Loucy (cell line): ENCODE data around the gene MAP2K4.

Experiments
- H2AFZ ChIP-seq: fragments of 200-600 bp; sonication (generic); 2 replicates; pipeline ENCODE4 v1.6.0; 2016; ENCODE audit warnings: antibody characterized with exemption, mild to moderate bottlenecking, low read length, moderate library complexity
- H3F3A ChIP-seq: fragments of 200-600 bp; 2 replicates; pipeline ENCODE4 v1.6.0; 2016; ENCODE audit warnings: antibody characterized with exemption, low read depth, mild to moderate bottlenecking
- H3K27me3 ChIP-seq: fragments of 200-600 bp; sonication (generic); 2 replicates; pipeline ENCODE4 v1.6.1; 2014; ENCODE audit warnings: low read length, mild to moderate bottlenecking; ENCODE audit not compliant: insufficient read depth, poor library complexity, severe bottlenecking
- H3K36me3 ChIP-seq: fragments of 200-600 bp; sonication (generic); 2 replicates; pipeline ENCODE4 v1.6.1; 2016; ENCODE audit warnings: low read length; ENCODE audit not compliant: insufficient read depth
- H3K4me1 ChIP-seq: fragments of 200-600 bp; sonication (generic); 2 replicates; pipeline ENCODE4 v1.5.1; 2014; ENCODE audit warnings: low read length, mild to moderate bottlenecking; ENCODE audit not compliant: insufficient read depth, poor library complexity, severe bottlenecking
- H3K4me2 ChIP-seq: fragments of 200-600 bp; sonication (generic); 2 replicates; pipeline ENCODE4 v1.6.0; 2014; ENCODE audit warnings: antibody characterized with exemption, low read length, low read depth, mild to moderate bottlenecking; ENCODE audit not compliant: poor library complexity, severe bottlenecking
- H3K4me3 ChIP-seq: fragments of 200-600 bp; sonication (generic); 2 replicates; pipeline ENCODE4 v1.5.1; 2014; ENCODE audit warnings: low read length, mild to moderate bottlenecking, mixed read lengths; ENCODE audit not compliant: poor library complexity, severe bottlenecking
- H3K79me2 ChIP-seq: fragments of 200-600 bp; sonication (generic); 2 replicates; pipeline ENCODE4 v1.6.1; 2014; ENCODE audit warnings: low read length; ENCODE audit not compliant: insufficient read depth
- H3K9ac ChIP-seq: fragments of 200-600 bp; sonication (generic); 2 replicates; pipeline ENCODE4 v1.6.0; 2014; ENCODE audit warnings: mild to moderate bottlenecking, low read depth, low read length, moderate library complexity; ENCODE audit not compliant: poor library complexity, severe bottlenecking
- H3K9me2 ChIP-seq: fragments of 200-600 bp; sonication (generic); replicated peaks from 2 replicates; pipeline ENCODE4 v1.6.1; 2016; ENCODE audit warnings: low read depth, low read length, mixed read lengths
- H3K9me3 ChIP-seq: fragments of 200-600 bp; sonication (generic); 2 replicates; pipeline ENCODE4 v1.6.1; 2014; ENCODE audit warnings: mild to moderate bottlenecking, antibody characterized with exemption, low read length, low read depth; ENCODE audit not compliant: insufficient read depth
- H4K20me1 ChIP-seq: fragments of 200-600 bp; sonication (generic); 2 replicates; pipeline ENCODE4 v1.6.0; 2014; ENCODE audit warnings: antibody characterized with exemption, low read length, mild to moderate bottlenecking; ENCODE audit not compliant: insufficient read depth, poor library complexity, severe bottlenecking
- EZH2phosphoT487 ChIP-seq: fragments of 200-600 bp; IDR thresholded peaks from 2 replicates; pipeline ENCODE4 v1.6.1; 2018; ENCODE audit warnings: antibody characterized with exemption, mild to moderate bottlenecking, moderate library complexity, borderline replicate concordance
- TF ChIP-seq, protein P1 (sequence below): fragments of 200-600 bp; sonication (generic); conservative IDR thresholded peaks from 2 replicates; pipeline ENCODE4 v1.5.1; 2014; ENCODE audit warnings: mild to moderate bottlenecking, antibody characterized with exemption, low read length

The MAP2K4 gene

DNA sequence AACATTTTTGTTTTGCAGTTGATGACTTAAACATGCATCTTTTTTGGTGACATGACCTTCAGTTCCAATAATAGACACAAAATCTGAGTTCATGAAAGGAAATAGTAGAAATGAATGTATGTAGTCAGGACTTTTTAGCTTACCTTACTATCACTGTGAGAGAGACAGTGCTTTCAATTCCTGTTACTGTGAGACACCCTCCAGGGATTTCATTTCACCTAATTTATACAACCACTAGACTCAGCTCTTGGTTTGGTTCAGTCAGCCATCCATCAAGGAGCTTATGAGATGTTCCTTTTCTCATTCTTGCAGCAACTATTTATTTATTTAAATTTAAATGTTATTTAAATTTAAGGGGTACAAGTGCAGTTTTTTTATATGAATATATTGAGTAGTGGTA is 77.9 kb downstream of the MAP2K4 start:
- no peak overlapping the region for H3K4me3 ChIP-seq
- H3K9ac ChIP-seq: no peak overlapping the region
- no peak for TF ChIP-seq EZH2phosphoT487
- TF ChIP-seq, protein P1, sequence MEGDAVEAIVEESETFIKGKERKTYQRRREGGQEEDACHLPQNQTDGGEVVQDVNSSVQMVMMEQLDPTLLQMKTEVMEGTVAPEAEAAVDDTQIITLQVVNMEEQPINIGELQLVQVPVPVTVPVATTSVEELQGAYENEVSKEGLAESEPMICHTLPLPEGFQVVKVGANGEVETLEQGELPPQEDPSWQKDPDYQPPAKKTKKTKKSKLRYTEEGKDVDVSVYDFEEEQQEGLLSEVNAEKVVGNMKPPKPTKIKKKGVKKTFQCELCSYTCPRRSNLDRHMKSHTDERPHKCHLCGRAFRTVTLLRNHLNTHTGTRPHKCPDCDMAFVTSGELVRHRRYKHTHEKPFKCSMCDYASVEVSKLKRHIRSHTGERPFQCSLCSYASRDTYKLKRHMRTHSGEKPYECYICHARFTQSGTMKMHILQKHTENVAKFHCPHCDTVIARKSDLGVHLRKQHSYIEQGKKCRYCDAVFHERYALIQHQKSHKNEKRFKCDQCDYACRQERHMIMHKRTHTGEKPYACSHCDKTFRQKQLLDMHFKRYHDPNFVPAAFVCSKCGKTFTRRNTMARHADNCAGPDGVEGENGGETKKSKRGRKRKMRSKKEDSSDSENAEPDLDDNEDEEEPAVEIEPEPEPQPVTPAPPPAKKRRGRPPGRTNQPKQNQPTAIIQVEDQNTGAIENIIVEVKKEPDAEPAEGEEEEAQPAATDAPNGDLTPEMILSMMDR: no peak
- H3K36me3 ChIP-seq: peaks cover 22% of the 10 kb centered on the region; the same call in 1 of the 2 replicates
- no peaks in the 10 kb centered on the region for H3K9me2 ChIP-seq
- H2AFZ ChIP-seq: no peak overlapping the region
- no peaks in the 10 kb centered on the region for H3K9me3 ChIP-seq
- no peak overlapping the region for H3K4me2 ChIP-seq
- no peaks in the 10 kb centered on the region for H4K20me1 ChIP-seq
- H3F3A ChIP-seq: no peaks in the 10 kb centered on the region
- no peaks in the 10 kb centered on the region for H3K27me3 ChIP-seq
- H3K4me1 ChIP-seq: no peaks in the 10 kb centered on the region
- H3K79me2 ChIP-seq: 0 out of 2 replicates have a peak, but pooled peaks cover 4% of the 10 kb centered on the region

DNA sequence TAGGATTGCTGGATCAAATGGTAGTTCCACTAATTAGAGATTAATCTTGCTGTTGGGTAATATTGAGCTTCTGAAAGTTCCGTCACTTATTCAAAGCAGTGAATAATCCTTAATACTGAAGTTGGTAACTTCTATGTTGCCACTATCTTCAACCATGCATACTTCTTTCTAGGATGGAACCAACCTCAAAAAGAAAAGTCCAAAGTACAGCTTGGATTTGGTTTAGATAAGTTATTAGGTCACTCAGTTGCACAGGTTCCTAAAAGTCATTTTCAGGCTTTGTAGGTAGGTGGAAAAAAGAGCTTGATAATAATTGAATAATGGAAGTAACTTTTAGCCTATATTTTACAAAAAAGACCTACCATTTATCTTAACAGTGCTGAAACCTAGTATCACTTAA is 78.7 kb downstream of the MAP2K4 start:
- Histone ChIP-seq H3K36me3 (peaks cover 22% of the 10 kb centered on the region; the same call in 1 of the 2 replicates), H3K9me3 (no peaks in the 10 kb centered on the region), H3F3A (no peaks in the 10 kb centered on the region), H3K9me2 (no peaks in the 10 kb centered on the region), H3K9ac (no peak overlapping the region), H2AFZ (no peak overlapping the region), H3K4me2 (no peak overlapping the region), H3K27me3 (no peaks in the 10 kb centered on the region), H4K20me1 (no peaks in the 10 kb centered on the region), H3K4me1 (no peaks in the 10 kb centered on the region), H3K79me2 (0 out of 2 replicates have a peak, but pooled peaks cover 4% of the 10 kb centered on the region), H3K4me3 (no peak overlapping the region)
- TF ChIP-seq, protein P1: no peak
- TF ChIP-seq EZH2phosphoT487: no peak

DNA sequence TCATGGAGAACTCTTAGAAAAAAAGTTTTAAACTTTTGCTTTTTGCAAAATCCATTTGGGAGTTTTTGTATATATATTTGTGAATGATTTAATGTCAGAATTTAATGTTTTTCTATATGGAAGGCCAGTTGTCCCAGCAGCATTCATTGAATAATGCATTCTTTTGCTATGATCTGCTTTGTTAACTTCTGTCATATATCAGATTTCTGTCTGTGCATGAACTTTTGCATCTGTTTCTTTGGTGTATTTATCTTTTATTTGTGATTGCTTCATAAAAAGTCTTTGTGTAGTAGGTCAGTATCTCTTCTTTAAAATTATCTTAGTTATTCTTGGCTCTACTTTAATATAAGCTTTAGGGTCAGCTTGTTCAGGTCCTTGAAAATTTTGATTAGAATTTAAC is 84.2 kb downstream of the MAP2K4 start:
- Histone ChIP-seq H3K79me2 (0 out of 2 replicates have a peak, but pooled peaks cover 7% of the 10 kb centered on the region), H3K9me3 (no peaks in the 10 kb centered on the region), H3K9me2 (no peaks in the 10 kb centered on the region), H3K27me3 (no peaks in the 10 kb centered on the region), H3K36me3 (0 out of 2 replicates have a peak, but pooled peaks cover 4% of the 10 kb centered on the region), H3F3A (no peaks in the 10 kb centered on the region), H4K20me1 (no peaks in the 10 kb centered on the region), H3K4me1 (no peaks in the 10 kb centered on the region), H2AFZ (no peak overlapping the region), H3K9ac (no peak overlapping the region), H3K4me2 (no peak overlapping the region), H3K4me3 (no peak overlapping the region)
- TF ChIP-seq, protein P1: no peak
- no peak for TF ChIP-seq EZH2phosphoT487
